PC-3 (cell line): ENCODE results near the gene APBA2. TPM values are rescaled to one million over a fixed set of nuclear protein-coding genes. Genes with fewer than 3 reads are reported as not detected.

Source experiments
- ATAC-seq: fragments of 200-7000 bp; cut with Tn5 transposase; 2 replicates; pipeline ENCODE4 v1.9.1; 2020; ENCODE audit warnings: mild to moderate bottlenecking, moderate library complexity
- BruUV-seq: library from RNA; stranded (reverse); fragments of 400-500 nt; replicated peaks from 2 replicates; lab custom pipeline; 2021; lab: Mats Ljungman, UMichigan
- CTCF ChIA-PET: fragments of 300-600 bp; sonication (Branson Sonifier 250); formaldehyde crosslinking; loops from one replicate; lab custom pipeline; 2022; ENCODE audit warnings: antibody characterized with exemption; lab: Charles Lee
- POLR2A ChIA-PET: fragments of 300-600 bp; sonication (Branson Sonifier 250); formaldehyde crosslinking; loops from one replicate; lab custom pipeline; 2022; ENCODE audit warnings: antibody characterized with exemption; ENCODE audit not compliant: unreplicated experiment; lab: Charles Lee
- DNase-seq: peaks from one replicate; pipeline ENCODE4 v3.0.0-alpha.2; 2015
- H2AFZ ChIP-seq: fragments of 300-600 bp; sonication (generic); 2 replicates; pipeline ENCODE4 v1.6.0; 2016; ENCODE audit warnings: antibody characterized with exemption, low read length
- H3F3A ChIP-seq: fragments of 300-600 bp; sonication (generic); one replicate; pipeline ENCODE4 v1.6.0; 2017; ENCODE audit warnings: antibody characterized with exemption, low read length, control low read depth, mild to moderate bottlenecking; ENCODE audit not compliant: unreplicated experiment
- H3K27ac ChIP-seq: fragments of 300-600 bp; sonication (generic); 2 replicates; pipeline ENCODE4 v1.5.1; 2016; ENCODE audit warnings: mild to moderate bottlenecking, low read length
- H3K27me3 ChIP-seq: fragments of 300-600 bp; sonication (generic); 2 replicates; pipeline ENCODE4 v1.6.1; 2016; ENCODE audit warnings: low read length, mixed read lengths
- H3K36me3 ChIP-seq: fragments of 300-600 bp; sonication (generic); 2 replicates; pipeline ENCODE4 v1.6.1; 2016; ENCODE audit warnings: low read depth, mixed run types, low read length, mixed read lengths
- H3K4me1 ChIP-seq: fragments of 300-600 bp; sonication (generic); 2 replicates; pipeline ENCODE4 v1.5.1; 2016; ENCODE audit warnings: low read length; ENCODE audit not compliant: insufficient read depth
- H3K4me2 ChIP-seq: fragments of 300-600 bp; sonication (generic); 2 replicates; pipeline ENCODE4 v1.6.0; 2016; ENCODE audit warnings: low read length
- H3K4me3 ChIP-seq: fragments of 300-600 bp; sonication (generic); 2 replicates; pipeline ENCODE4 v1.5.1; 2016; ENCODE audit warnings: mild to moderate bottlenecking, low read length, mixed read lengths
- H3K79me2 ChIP-seq: fragments of 300-600 bp; sonication (generic); 2 replicates; pipeline ENCODE4 v1.6.1; 2017; ENCODE audit warnings: low read length, mixed read lengths
- H3K9ac ChIP-seq: fragments of 300-600 bp; sonication (generic); 2 replicates; pipeline ENCODE4 v1.6.0; 2016; ENCODE audit warnings: mild to moderate bottlenecking, low read length
- H3K9me2 ChIP-seq: fragments of 300-600 bp; sonication (generic); replicated peaks from 2 replicates; pipeline ENCODE4 v1.6.1; 2016; ENCODE audit warnings: mixed run types, low read length, mixed read lengths
- H3K9me3 ChIP-seq: fragments of 300-600 bp; sonication (generic); 2 replicates; pipeline ENCODE4 v1.6.1; 2016; ENCODE audit warnings: low read length, mixed read lengths
- H4K20me1 ChIP-seq: fragments of 300-600 bp; sonication (generic); 2 replicates; pipeline ENCODE4 v1.6.1; 2016; ENCODE audit warnings: low read length, mixed read lengths
- EZH2 ChIP-seq: fragments of 300-600 bp; sonication (generic); IDR thresholded peaks from one replicate; pipeline ENCODE4 v1.6.1; 2017; ENCODE audit warnings: antibody characterized with exemption, mild to moderate bottlenecking, low read length; ENCODE audit not compliant: unreplicated experiment
- EZH2phosphoT487 ChIP-seq: fragments of 300-600 bp; sonication (generic); IDR thresholded peaks from 2 replicates; pipeline ENCODE4 v1.6.1; 2018; ENCODE audit warnings: mild to moderate bottlenecking, antibody characterized with exemption, low read length, borderline replicate concordance
- intact Hi-C: fragments of 100-400 bp; cut with micrococcal nuclease; formaldehyde crosslinking; loops from 2 replicates; pipeline ENCODE4 v1.9.0; 2023
- total RNA-seq: library from RNA; depleted of rRNA; stranded (reverse); fragments of >200 nt; gene quantifications from 2 replicates; pipeline ENCODE4 v1.2.3, GENCODE V29; 2014
- TF ChIP-seq, protein P1 (sequence below): fragments of 300-600 bp; sonication (generic); conservative IDR thresholded peaks from 2 replicates; pipeline ENCODE4 v1.5.1; 2017; ENCODE audit warnings: antibody characterized with exemption, low read depth, mild to moderate bottlenecking, low read length

The APBA2 gene
- total RNA-seq, 1 experiment from 2014 or later = 61.7 TPM

DNA sequence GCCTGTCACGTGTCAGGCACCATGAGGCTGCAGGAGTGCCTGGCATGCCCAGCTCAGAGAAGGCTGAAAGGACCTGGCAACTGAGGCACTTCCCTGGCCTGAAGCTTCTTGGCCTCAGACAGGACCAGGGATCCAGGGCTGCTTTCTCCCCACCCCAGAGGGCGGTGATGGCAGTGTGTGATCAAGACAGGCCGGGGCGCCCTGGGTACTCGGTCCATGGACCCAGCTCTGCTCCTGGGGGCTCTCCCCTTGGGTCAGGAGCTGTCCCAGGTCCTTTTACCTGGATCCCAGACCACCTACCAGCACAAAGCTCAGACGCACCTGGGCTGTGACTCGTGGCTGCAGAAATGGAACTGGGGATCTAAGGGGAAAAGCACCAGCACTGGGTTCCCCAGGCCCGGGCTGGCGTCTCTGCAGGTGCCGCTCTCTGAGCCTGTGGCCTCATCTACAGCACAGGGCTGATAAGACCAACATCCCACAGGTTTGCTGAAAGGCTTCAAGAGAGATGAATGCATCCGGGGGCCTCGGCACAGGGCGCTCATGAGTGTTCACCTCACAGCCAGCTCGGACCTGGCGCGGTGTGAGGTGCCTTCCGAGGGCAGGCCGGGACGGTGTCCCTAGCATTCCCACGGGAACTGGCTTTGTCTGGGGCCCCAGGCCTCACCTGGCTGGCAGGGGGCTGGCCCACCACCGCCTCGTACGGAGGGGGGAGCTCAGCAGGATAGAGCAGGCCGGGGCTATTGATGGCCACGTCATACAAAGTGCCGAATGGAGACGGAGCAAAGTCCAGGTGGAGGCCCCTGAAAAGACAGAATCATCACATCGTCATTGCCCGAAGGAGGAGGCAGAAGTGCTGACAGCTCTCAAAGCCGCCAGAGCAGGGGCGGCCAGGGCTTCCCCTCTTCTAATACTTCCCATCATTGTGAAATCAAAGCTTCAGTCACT, 250.2 kb downstream of the APBA2 start:
- Histone ChIP-seq H3K4me2 (no peak overlapping the region), H4K20me1 (no peaks in the 10 kb centered on the region), H2AFZ (no peak overlapping the region), H3K27me3 (no peaks in the 10 kb centered on the region), H3K27ac (no peak overlapping the region), H3K4me1 (no peaks in the 10 kb centered on the region), H3K9me3 (no peaks in the 10 kb centered on the region), H3F3A (no peaks in the 10 kb centered on the region), H3K9ac (no peak overlapping the region), H3K79me2 (no peaks in the 10 kb centered on the region), H3K36me3 (no peaks in the 10 kb centered on the region), H3K4me3 (no peak overlapping the region), H3K9me2 (no peaks in the 10 kb centered on the region)
- ATAC-seq (no peak), DNase-seq (no peak)
- TF ChIP-seq, protein P1, sequence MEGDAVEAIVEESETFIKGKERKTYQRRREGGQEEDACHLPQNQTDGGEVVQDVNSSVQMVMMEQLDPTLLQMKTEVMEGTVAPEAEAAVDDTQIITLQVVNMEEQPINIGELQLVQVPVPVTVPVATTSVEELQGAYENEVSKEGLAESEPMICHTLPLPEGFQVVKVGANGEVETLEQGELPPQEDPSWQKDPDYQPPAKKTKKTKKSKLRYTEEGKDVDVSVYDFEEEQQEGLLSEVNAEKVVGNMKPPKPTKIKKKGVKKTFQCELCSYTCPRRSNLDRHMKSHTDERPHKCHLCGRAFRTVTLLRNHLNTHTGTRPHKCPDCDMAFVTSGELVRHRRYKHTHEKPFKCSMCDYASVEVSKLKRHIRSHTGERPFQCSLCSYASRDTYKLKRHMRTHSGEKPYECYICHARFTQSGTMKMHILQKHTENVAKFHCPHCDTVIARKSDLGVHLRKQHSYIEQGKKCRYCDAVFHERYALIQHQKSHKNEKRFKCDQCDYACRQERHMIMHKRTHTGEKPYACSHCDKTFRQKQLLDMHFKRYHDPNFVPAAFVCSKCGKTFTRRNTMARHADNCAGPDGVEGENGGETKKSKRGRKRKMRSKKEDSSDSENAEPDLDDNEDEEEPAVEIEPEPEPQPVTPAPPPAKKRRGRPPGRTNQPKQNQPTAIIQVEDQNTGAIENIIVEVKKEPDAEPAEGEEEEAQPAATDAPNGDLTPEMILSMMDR = no peak
- TF ChIP-seq EZH2phosphoT487 (no peak), EZH2 (no peak)
- intact Hi-C loops = no loop called here
- no TSS peak for BruUV-seq
- POLR2A ChIA-PET = no interaction called here
- CTCF ChIA-PET = no interaction called here

DNA sequence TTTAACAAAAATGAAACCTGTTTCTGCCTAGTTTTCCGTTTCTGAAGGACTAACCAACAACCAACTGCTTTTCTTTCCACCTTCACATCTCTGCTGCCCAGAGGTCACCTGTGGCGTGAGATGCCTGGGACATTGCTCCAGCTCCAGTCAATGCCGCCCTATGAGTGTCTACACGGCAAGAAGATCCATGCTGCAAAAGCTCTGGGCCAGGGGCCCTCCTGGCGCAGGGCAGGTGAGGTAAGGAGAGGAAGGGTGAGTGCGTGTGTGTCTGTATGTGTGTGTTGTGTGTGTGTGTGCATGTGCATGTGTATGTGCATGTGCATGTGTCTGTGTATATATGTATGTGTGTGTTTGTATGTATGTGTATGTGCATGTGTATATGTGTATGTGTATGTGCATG, 252.5 kb downstream of the APBA2 start:
- H3K9me3 ChIP-seq = no peaks in the 10 kb centered on the region
- no peaks in the 10 kb centered on the region for H3F3A ChIP-seq
- H3K4me1 ChIP-seq = no peaks in the 10 kb centered on the region
- H3K4me2 ChIP-seq = no peak overlapping the region
- ChIA-PET POLR2A (no interaction called here), CTCF (no interaction called here)
- intact Hi-C loops = no loop called here
- no peak overlapping the region for H3K4me3 ChIP-seq
- BruUV-seq = no TSS peak
- no peaks in the 10 kb centered on the region for H3K79me2 ChIP-seq
- no peak overlapping the region for H2AFZ ChIP-seq
- no peak overlapping the region for H3K9ac ChIP-seq
- H3K27ac ChIP-seq = no peak overlapping the region
- H3K27me3 ChIP-seq = no peaks in the 10 kb centered on the region
- DNase-seq = no peak
- TF ChIP-seq EZH2 = no peak
- TF ChIP-seq, protein P1 = no peak
- no peak for TF ChIP-seq EZH2phosphoT487
- no peaks in the 10 kb centered on the region for H3K9me2 ChIP-seq
- H3K36me3 ChIP-seq = no peaks in the 10 kb centered on the region
- no peaks in the 10 kb centered on the region for H4K20me1 ChIP-seq
- no peak for ATAC-seq

GRCh38 chr15:29139072-29139471, 253.3 kb downstream of the APBA2 start:
- no peaks in the 10 kb centered on the region for H3K9me2 ChIP-seq
- H3K9me3 ChIP-seq = no peaks in the 10 kb centered on the region
- H3K4me1 ChIP-seq = peaks cover 5% of the 10 kb centered on the region; the same call in 1 of the 2 replicates
- TF ChIP-seq EZH2phosphoT487 = no peak
- no peak for TF ChIP-seq EZH2
- TF ChIP-seq, protein P1 = no peak
- ChIA-PET POLR2A (no interaction called here), CTCF (interaction anchor here (1.1 kb wide), 2 partner anchors 10 to 430 kb away, joined by 3 to 4 read pairs; no protein-coding TSS in a partner anchor)
- no TSS peak for BruUV-seq
- H3F3A ChIP-seq = no peaks in the 10 kb centered on the region
- H4K20me1 ChIP-seq = no peaks in the 10 kb centered on the region
- no peaks in the 10 kb centered on the region for H3K79me2 ChIP-seq
- no peak overlapping the region for H3K4me3 ChIP-seq
- no peaks in the 10 kb centered on the region for H3K36me3 ChIP-seq
- intact Hi-C loops = no loop called here
- H2AFZ ChIP-seq = no peak overlapping the region
- H3K4me2 ChIP-seq = no peak overlapping the region
- DNase-seq (no peak), ATAC-seq (no peak)
- no peaks in the 10 kb centered on the region for H3K27me3 ChIP-seq
- H3K9ac ChIP-seq = no peak overlapping the region
- H3K27ac ChIP-seq = no peak overlapping the region
